Esophagus squamous epithelium (tissue), 4 donors: ENCODE results near the gene SPECC1L.

Source experiments
- POLR2A ChIP-seq, 4 donors: fragments of 450-650 bp; IDR thresholded peaks; one replicate each; pipeline ENCODE4 v1.6.1; 2017; ENCODE audit warnings: antibody characterized with exemption in 4 of 4, mild to moderate bottlenecking in 4 of 4, moderate library complexity in 3 of 4
- TF ChIP-seq, protein P1 (sequence below), 6 experiments: fragments of 450-650 bp in 4 of 6; fragments of 200-600 bp in 2 of 6; sonication (generic) in 2 of 6; IDR thresholded peaks; one replicate each; pipeline ENCODE4 v1.5.1; 2016 to 2019; ENCODE audit warnings: antibody characterized with exemption in 6 of 6, mild to moderate bottlenecking in 4 of 6, moderate library complexity in 4 of 6

DNA sequence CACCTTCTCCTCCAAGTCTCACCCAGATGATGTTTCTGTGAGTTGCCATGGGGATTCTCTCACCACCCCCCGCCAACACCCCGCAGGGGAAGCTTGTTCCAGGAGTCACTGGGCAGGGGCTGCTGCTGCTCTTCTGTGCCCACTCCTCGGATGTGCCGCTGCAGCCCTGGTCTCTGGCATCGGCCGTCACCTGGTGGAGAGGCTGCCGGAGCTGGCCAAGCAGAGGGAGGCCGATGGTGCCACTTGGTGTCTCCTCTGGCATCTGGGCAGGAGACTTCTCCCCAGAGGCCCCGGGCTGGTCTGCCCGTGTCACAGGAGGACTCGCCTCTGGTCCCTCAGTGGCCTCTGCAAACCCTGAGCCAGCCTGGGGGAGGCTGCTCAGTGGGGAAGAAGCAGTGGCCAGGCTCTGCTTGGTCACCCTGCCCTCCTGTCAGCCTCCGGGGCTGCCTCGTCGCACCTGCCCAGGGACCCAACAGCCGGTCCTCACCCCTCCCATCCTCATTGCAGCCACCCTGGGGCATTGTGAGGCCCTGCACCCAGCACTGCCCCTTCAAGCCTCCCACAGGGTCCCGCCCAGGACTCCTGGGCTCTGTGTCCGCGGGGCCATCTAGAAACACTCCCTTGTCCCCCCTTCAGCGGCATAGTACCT lies 156.3 kb downstream of the SPECC1L start:
- TF ChIP-seq POLR2A (IDR thresholded peaks at IDR 0.05), result peak in 1 of 4 donors; percentile 38
- TF ChIP-seq, protein P1, sequence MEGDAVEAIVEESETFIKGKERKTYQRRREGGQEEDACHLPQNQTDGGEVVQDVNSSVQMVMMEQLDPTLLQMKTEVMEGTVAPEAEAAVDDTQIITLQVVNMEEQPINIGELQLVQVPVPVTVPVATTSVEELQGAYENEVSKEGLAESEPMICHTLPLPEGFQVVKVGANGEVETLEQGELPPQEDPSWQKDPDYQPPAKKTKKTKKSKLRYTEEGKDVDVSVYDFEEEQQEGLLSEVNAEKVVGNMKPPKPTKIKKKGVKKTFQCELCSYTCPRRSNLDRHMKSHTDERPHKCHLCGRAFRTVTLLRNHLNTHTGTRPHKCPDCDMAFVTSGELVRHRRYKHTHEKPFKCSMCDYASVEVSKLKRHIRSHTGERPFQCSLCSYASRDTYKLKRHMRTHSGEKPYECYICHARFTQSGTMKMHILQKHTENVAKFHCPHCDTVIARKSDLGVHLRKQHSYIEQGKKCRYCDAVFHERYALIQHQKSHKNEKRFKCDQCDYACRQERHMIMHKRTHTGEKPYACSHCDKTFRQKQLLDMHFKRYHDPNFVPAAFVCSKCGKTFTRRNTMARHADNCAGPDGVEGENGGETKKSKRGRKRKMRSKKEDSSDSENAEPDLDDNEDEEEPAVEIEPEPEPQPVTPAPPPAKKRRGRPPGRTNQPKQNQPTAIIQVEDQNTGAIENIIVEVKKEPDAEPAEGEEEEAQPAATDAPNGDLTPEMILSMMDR (IDR thresholded peaks at IDR 0.05), result no peak
